Ovary (tissue), 9 donors: ENCODE results near the gene ATP13A4. TPM values are rescaled to one million over a fixed set of nuclear protein-coding genes. Genes with fewer than 3 reads are reported as not detected.
"Not testable (repeated sequence)": the region's sequence is repeated elsewhere in the genome, so short reads cannot be mapped to it uniquely, and the experiment has no call there.

ENCODE experiments used
- DNase-seq, 5 donors: peaks; one replicate each; pipeline ENCODE4 v3.0.0-alpha.2; 2019 to 2020
- H3K27ac ChIP-seq, 2 donors: fragments of 200-600 bp; one replicate each; pipeline versions ENCODE4 v1.5.1 to v1.8.0; 2019 to 2022
- H3K27me3 ChIP-seq: fragments of 200-600 bp; one replicate; pipeline ENCODE4 v1.8.0; 2022
- H3K36me3 ChIP-seq: fragments of 200-600 bp; sonication (generic); one replicate; pipeline ENCODE4 v1.5.1; 2019
- H3K4me1 ChIP-seq: one replicate; pipeline ENCODE4 v1.8.1; 2013; ENCODE audit warnings: mild to moderate bottlenecking, moderate library complexity; ENCODE audit not compliant: insufficient read depth
- H3K4me3 ChIP-seq: fragments of 200-600 bp; sonication (generic); one replicate; pipeline ENCODE4 v1.5.1; 2017
- H3K9me3 ChIP-seq, 2 donors: fragments of 200-600 bp in 1 of 2; sonication (generic) in 1 of 2; one replicate each; pipeline versions ENCODE4 v1.5.1 to v1.8.1; 2013 to 2019; ENCODE audit warnings: mild to moderate bottlenecking in 1 of 2, moderate library complexity in 1 of 2
- CTCF ChIP-seq, 3 donors: fragments of 450-650 bp in 2 of 3; fragments of 200-600 bp in 1 of 3; IDR thresholded peaks; one replicate each; pipeline versions ENCODE4 v1.5.1 to v1.8.0; 2016 to 2022; ENCODE audit warnings: antibody characterized with exemption in 3 of 3, mild to moderate bottlenecking in 1 of 3
- EP300 ChIP-seq: sonication (generic); formaldehyde crosslinking; IDR thresholded peaks from one replicate; pipeline ENCODE4 v1.6.1; 2017; ENCODE audit warnings: antibody characterized with exemption
- POLR2A ChIP-seq: fragments of 450-650 bp; IDR thresholded peaks from one replicate; pipeline ENCODE4 v1.6.1; 2017; ENCODE audit warnings: antibody characterized with exemption, mild to moderate bottlenecking, moderate library complexity
- WGBS, 3 donors: extraction: QIAGEN DNeasy Blood & Tissue Kit in 1 of 3; methylation state at CpG; one replicate each; pipeline versions ENCODE4 v1.1.5 to v1.1.7; 2013 to 2017; 5-methylcytosine and 5-hydroxymethylcytosine counted together
- intact Hi-C, 4 donors: fragments of 100-400 bp; cut with DNase I; formaldehyde crosslinking; loops; one replicate each; pipeline versions ENCODE4 v1.11.0 to v1.15.1; 2022 to 2023
- polyA plus RNA-seq, 2 donors: library from polyadenylated mRNA; stranded (reverse); fragments of 200-250 nt in 1 of 2; fragments of 350-450 nt in 1 of 2; fragmentation: Illumina TruSeq in 1 of 2; extraction: RNeasy Lipid Tissue Mini Kit (QIAGEN cat#74804) in 1 of 2; gene quantifications; one replicate each; pipeline ENCODE4 v1.2.3, GENCODE V29; 2013 to 2014
- total RNA-seq, 7 donors: library from RNA; depleted of rRNA in 2 of 7; stranded (reverse); fragments of >200 nt in 2 of 7; fragmentation: NEBNext Ultra II Directional in 3 of 7; extraction: Animal tissue kit (Norgen Biotek cat#: 25700) in 3 of 7; gene quantifications; one replicate each; pipeline versions ENCODE4 v1.1.0 to v1.2.4, GENCODE V29; 2016 to 2023
- donor health status: DM: no; HTN: no; CAD: no; lungs with moderate emphysema.
- donor health status: DM: no; HTN: no; CAD: no.
- donor health status: Bipolar disorder and iron deficiency.
- donor health status: DM: yes; HTN: yes; CAD: no.
- donor health status: DM: no; HTN: no; CAD: no.
- donor health status: DM: yes; HTN: yes; CAD: no.

The ATP13A4 gene
- total and polyA plus RNA-seq, 9 donors, result 0.27 to 17.5 (median 0.51) TPM

DNA sequence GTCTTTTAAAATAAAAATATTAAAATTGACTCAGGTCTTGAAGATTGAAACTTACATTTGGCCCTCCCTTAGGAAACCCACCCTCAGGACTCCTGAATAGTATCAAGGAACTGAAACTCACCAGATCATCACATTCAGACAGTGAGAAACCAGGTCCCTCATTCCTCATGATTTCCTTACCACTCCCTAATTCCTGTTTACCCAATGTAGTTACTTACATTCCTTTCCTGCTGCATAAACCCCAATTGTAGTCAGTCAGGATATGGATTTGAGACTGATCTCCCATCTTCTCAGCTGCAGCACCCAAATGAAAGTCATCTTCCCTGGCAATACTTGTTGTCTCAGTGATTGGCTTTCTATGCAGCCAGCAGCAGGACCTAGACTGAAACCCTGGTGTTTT is 8.6 kb downstream of the ATP13A4 start:
- H3K27ac ChIP-seq, result no peak overlapping the region
- DNase-seq, result no peak
- H3K4me3 ChIP-seq, result no peak overlapping the region
- no peaks in the 10 kb centered on the region for H3K36me3 ChIP-seq
- no peaks in the 10 kb centered on the region for H3K4me1 ChIP-seq
- no peaks in the 10 kb centered on the region for H3K27me3 ChIP-seq
- intact Hi-C loops, result no loop called here
- TF ChIP-seq CTCF (IDR thresholded peaks at IDR 0.05) (no peak), POLR2A (no peak), EP300 (no peak)
- no peaks in the 10 kb centered on the region for H3K9me3 ChIP-seq

- Histone ChIP-seq H3K36me3 (no peaks in the 10 kb centered on the region), H3K9me3 (no peaks in the 10 kb centered on the region), H3K4me3 (no peak overlapping the region), H3K27me3 (no peaks in the 10 kb centered on the region), H3K27ac (no peak overlapping the region), H3K4me1 (no peaks in the 10 kb centered on the region)
- 86 to 100% (median 97%) methylated on average over 1 of the region's 1 CpG for WGBS, 3 donors
- TF ChIP-seq CTCF (IDR thresholded peaks at IDR 0.05), result no peak
- no peak for TF ChIP-seq EP300
- no peak for TF ChIP-seq POLR2A
- intact Hi-C loops, result no loop called here
- DNase-seq, result no peak
These were observed 9.4 kb downstream of the ATP13A4 start for GRCh38 chr3:193545304-193545703.

DNA sequence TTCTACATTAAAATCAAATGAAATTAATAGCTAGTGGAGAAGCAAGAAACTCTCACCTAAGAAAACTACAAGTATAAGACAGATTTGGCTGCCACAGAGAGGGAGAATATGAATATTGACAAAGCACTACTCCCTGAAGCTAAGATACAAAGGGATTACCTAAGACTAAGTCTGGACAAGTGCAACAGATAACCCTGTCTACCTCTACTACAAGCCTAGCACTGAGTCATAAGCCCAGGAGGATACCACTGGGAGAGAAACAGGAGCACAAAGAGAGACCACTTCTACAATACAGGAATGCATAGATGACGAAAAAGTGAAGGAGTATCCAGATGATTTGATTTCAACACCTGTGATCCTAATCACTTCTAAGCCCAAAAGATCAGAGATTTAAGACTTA is 10.4 kb downstream of the ATP13A4 start:
- Histone ChIP-seq H3K4me3 (no peak overlapping the region), H3K27ac (no peak overlapping the region), H3K27me3 (no peaks in the 10 kb centered on the region), H3K36me3 (no peaks in the 10 kb centered on the region), H3K9me3 (no peaks in the 10 kb centered on the region), H3K4me1 (no peaks in the 10 kb centered on the region)
- WGBS, 3 donors, result 52 to 77% (median 63%) methylated on average over 1 of the region's 1 CpG
- intact Hi-C loops, result no loop called here
- TF ChIP-seq POLR2A (no peak), EP300 (no peak), CTCF (IDR thresholded peaks at IDR 0.05) (no peak)
- no peak for DNase-seq

DNA sequence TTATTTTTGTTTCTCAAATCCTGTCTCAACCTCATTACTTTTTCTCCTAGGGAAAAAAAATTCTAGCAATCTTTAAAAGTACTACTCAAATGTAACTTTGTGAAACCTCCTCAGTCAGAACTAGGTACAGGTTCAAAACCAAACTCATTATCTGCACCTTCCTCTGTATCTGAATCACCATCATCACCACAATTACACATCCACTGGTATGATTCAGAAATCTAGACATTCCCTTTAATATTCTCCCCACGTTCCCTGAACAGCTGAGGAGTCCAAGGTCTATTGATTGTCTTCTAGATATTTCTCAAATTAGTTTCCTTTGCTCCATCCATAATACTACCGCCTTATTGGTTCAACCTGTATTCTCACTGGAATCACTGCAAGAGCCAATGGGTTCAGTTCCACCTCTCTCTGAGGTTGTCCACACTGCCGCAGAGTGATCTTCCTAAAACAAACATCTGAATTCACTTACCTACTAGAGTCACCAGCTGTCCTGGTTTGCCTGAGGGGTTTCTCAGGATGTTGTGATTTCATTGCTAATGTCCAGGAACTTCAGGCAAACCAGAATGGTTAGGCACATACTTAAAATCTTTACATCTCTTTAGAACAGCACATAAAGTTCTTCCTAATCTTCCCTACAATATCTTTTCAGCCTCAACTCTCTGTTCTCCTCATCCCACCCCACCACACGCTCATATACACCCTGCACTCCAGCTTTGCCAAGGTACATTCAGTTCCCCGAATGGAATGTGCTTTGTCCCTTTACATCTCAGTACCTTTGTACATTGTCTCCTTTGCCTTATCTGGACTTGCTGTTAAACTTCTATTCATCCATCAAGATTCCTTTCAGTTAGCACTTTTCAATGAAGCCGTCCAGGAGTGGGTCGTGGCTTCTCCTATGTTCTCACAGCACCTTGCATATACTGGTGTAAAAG is 24.2 kb downstream of the ATP13A4 start:
- Histone ChIP-seq H3K9me3 (no peaks in the 10 kb centered on the region), H3K4me1 (no peaks in the 10 kb centered on the region), H3K27me3 (no peaks in the 10 kb centered on the region), H3K4me3 (no peak overlapping the region), H3K36me3 (no peaks in the 10 kb centered on the region), H3K27ac (no peak overlapping the region)
- intact Hi-C loops, result no loop called here
- 77 to 85% (median 83%) methylated on average over 7 of the region's 7 CpGs for WGBS, 3 donors
- DNase-seq, result no peak
- no peak for TF ChIP-seq POLR2A
- no peak for TF ChIP-seq EP300
- TF ChIP-seq CTCF (IDR thresholded peaks at IDR 0.05), result no peak

GRCh38 chr3:193526085-193526484 is 28.6 kb downstream of the ATP13A4 start:
- DNase-seq, result not testable (repeated sequence)
- WGBS, 3 donors, result 63 to 81% (median 67%) methylated on average over 2 of the region's 2 CpGs
- intact Hi-C loops, result loop anchor here in 1 of 4 donors (5.0 kb wide), 1 partner anchor 84 kb away; no protein-coding TSS in a partner anchor

More at GRCh38 chr3:193526085-193526484, 28.6 kb downstream of the ATP13A4 start:
- H3K4me3 ChIP-seq, H3K27ac ChIP-seq, H3K9me3 ChIP-seq, H3K27me3 ChIP-seq, H3K4me1 ChIP-seq, H3K36me3 ChIP-seq: not testable (repeated sequence)
